SU-DHL-6 (cell line): ENCODE data around the gene CSTF3.

ENCODE experiments used
- H2AFZ ChIP-seq: fragments of 200-600 bp; sonication (generic); 2 replicates; pipeline ENCODE4 v1.6.1; 2014; ENCODE audit warnings: low read depth, mild to moderate bottlenecking, moderate library complexity, mixed read lengths, antibody characterized with exemption, low read length; ENCODE audit not compliant: severe bottlenecking
- H3F3A ChIP-seq: fragments of 200-600 bp; shearing (Covaris generic); 2 replicates; pipeline ENCODE4 v1.6.0; 2016; ENCODE audit warnings: antibody characterized with exemption, mild to moderate bottlenecking; ENCODE audit not compliant: insufficient read depth
- H3K27ac ChIP-seq: fragments of 200-600 bp; sonication (generic); 2 replicates; pipeline ENCODE4 v1.5.1; 2016; ENCODE audit warnings: low read depth, mild to moderate bottlenecking, low read length, moderate library complexity, mixed read lengths
- H3K27me3 ChIP-seq: fragments of 200-600 bp; sonication (generic), shearing (Covaris generic); 2 replicates; pipeline ENCODE4 v1.6.0; 2014; ENCODE audit warnings: mild to moderate bottlenecking, low read length
- H3K36me3 ChIP-seq: fragments of 200-600 bp; sonication (generic); 2 replicates; pipeline ENCODE4 v1.6.1; 2014; ENCODE audit warnings: mild to moderate bottlenecking, low read length, mixed read lengths
- H3K4me2 ChIP-seq: fragments of 300-600, 200-600 bp; shearing (Covaris generic), sonication (generic); 2 replicates; pipeline ENCODE4 v1.6.0; 2014; ENCODE audit warnings: low read length, low read depth, mild to moderate bottlenecking; ENCODE audit not compliant: poor library complexity, severe bottlenecking
- H3K4me3 ChIP-seq: fragments of 200-600 bp; sonication (generic); 2 replicates; pipeline ENCODE4 v1.5.1; 2014; ENCODE audit warnings: antibody characterized with exemption, low read length, mild to moderate bottlenecking, mixed read lengths; ENCODE audit not compliant: insufficient read depth, poor library complexity, severe bottlenecking
- H3K79me2 ChIP-seq: fragments of 200-600 bp; sonication (generic); 2 replicates; pipeline ENCODE4 v1.6.1; 2014; ENCODE audit warnings: mild to moderate bottlenecking, low read length, moderate library complexity; ENCODE audit not compliant: insufficient read depth
- H3K9ac ChIP-seq: fragments of 200-600 bp; sonication (generic); 2 replicates; pipeline ENCODE4 v1.7.0; 2014; ENCODE audit warnings: mild to moderate bottlenecking, low read length
- H3K9me2 ChIP-seq: fragments of 200-600 bp; sonication (generic); replicated peaks from 2 replicates; pipeline ENCODE4 v1.6.1; 2014; ENCODE audit warnings: low read length; ENCODE audit not compliant: insufficient read depth
- H3K9me3 ChIP-seq: fragments of 200-600 bp; sonication (generic); 2 replicates; pipeline ENCODE4 v1.6.1; 2014; ENCODE audit warnings: low read length, mixed read lengths; ENCODE audit not compliant: insufficient read depth
- H4K20me1 ChIP-seq: fragments of 200-600 bp; sonication (generic); 2 replicates; pipeline ENCODE4 v1.6.1; 2014; ENCODE audit warnings: low read depth, mild to moderate bottlenecking, antibody characterized with exemption, low read length, moderate library complexity, mixed read lengths
- EZH2phosphoT487 ChIP-seq: fragments of 200-600 bp; sonication (generic), shearing (Covaris generic); conservative IDR thresholded peaks from 2 replicates; pipeline ENCODE4 v1.6.1; 2018; ENCODE audit warnings: mild to moderate bottlenecking, antibody characterized with exemption, low read length, moderate library complexity, mixed read lengths
- TF ChIP-seq, protein P1 (sequence below): fragments of 200-600 bp; sonication (generic); IDR thresholded peaks from one replicate; pipeline ENCODE4 v1.5.1; 2017; ENCODE audit warnings: antibody characterized with exemption, mild to moderate bottlenecking, low read length, moderate library complexity; ENCODE audit not compliant: insufficient read depth, poor library complexity, severe bottlenecking

Gene CSTF3

DNA sequence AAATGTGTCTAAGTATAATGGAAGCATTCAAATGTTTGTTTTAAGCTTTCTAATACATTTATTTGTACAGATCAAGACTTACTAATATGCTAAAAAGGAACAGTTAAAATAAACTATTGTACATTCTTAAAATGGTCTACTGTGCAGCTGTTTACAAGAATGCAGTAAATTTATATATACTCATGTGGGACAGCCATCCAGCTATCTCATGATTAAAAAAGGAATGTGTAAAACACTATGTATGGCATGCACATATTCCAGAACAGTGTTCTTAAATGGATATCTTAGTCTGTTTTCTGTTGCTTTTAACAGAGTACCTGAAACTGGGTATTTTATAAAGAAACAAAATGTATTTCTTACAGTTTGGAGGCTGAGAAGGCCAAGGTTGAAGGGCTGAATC lies 30.2 kb upstream of the CSTF3 start:
- H3K27ac ChIP-seq, result no peak overlapping the region
- H3K9me3 ChIP-seq, result no peaks in the 10 kb centered on the region

DNA sequence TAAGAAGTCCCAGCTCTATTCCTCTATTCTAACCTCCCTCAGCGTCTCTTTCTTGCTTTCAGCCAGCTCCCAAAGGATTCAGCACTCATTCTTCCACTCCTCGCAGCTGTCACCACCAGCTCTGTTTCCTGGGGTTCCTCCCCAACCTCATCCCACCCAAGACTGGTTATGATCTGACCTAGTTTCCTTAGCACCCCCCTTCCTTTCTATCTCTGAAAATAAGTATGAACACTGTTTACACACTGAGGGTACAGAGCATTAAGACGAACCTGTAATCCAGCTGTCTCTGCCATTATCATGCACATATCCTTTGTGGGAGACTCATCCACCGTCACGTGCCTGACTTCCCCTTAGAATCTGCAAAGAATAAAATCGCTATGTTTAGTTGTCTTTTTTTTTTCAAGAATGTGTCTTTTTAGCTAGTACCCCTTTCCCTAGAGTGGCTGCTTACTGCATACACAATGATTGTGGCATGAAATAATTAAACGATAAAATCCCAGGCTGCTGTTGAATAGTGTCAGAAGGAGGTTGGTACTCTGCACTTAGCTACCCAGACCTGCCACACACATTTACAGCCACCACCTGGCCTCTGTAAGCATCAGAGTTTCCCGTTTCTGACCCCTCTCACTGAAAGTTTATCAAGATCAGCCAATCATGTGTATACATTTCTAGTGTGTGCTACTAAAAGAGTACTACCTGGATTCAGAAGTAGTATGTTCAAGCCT lies 26.9 kb upstream of the CSTF3 start:
- H3K4me2 ChIP-seq, result no peak overlapping the region

More for the DNA sequence above, 30.2 kb upstream of the CSTF3 start:
- Histone ChIP-seq H2AFZ (no peak overlapping the region), H3K9ac (no peak overlapping the region), H4K20me1 (no peaks in the 10 kb centered on the region), H3K4me3 (no peak overlapping the region), H3K4me2 (no peak overlapping the region), H3K9me2 (no peaks in the 10 kb centered on the region), H3K79me2 (no peaks in the 10 kb centered on the region), H3K27me3 (no peaks in the 10 kb centered on the region), H3K36me3 (no peaks in the 10 kb centered on the region), H3F3A (no peaks in the 10 kb centered on the region)
- TF ChIP-seq, protein P1, sequence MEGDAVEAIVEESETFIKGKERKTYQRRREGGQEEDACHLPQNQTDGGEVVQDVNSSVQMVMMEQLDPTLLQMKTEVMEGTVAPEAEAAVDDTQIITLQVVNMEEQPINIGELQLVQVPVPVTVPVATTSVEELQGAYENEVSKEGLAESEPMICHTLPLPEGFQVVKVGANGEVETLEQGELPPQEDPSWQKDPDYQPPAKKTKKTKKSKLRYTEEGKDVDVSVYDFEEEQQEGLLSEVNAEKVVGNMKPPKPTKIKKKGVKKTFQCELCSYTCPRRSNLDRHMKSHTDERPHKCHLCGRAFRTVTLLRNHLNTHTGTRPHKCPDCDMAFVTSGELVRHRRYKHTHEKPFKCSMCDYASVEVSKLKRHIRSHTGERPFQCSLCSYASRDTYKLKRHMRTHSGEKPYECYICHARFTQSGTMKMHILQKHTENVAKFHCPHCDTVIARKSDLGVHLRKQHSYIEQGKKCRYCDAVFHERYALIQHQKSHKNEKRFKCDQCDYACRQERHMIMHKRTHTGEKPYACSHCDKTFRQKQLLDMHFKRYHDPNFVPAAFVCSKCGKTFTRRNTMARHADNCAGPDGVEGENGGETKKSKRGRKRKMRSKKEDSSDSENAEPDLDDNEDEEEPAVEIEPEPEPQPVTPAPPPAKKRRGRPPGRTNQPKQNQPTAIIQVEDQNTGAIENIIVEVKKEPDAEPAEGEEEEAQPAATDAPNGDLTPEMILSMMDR, result no peak
- no peak for TF ChIP-seq EZH2phosphoT487

DNA sequence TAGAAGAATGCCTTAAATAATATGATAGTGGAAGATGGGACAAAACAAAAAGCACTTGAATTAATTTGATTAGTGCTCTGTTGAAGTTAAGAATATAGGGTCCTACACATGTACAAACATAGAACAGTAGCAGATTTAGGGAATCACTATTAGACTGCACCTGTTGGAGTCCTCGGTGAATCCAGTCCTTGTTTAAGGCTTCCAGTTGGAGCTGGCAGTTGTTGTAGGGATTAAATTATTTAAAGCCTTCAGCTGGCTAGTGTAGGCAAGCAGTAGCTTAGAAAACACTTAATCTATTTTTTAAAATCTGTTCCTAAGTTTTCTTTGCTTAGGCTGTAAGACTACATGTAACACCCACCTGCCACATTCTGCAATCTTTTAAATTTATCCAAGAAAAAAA lies 24.5 kb upstream of the CSTF3 start:
- Histone ChIP-seq H4K20me1 (no peaks in the 10 kb centered on the region), H3K9ac (no peak overlapping the region), H3K79me2 (no peaks in the 10 kb centered on the region), H3K4me3 (no peak overlapping the region), H3K27ac (no peak overlapping the region), H3K9me3 (no peaks in the 10 kb centered on the region), H3F3A (no peaks in the 10 kb centered on the region), H3K27me3 (no peaks in the 10 kb centered on the region), H3K36me3 (no peaks in the 10 kb centered on the region), H2AFZ (no peak overlapping the region), H3K4me2 (no peak overlapping the region), H3K9me2 (no peaks in the 10 kb centered on the region)
- TF ChIP-seq, protein P1, result no peak
- TF ChIP-seq EZH2phosphoT487, result no peak

More for the DNA sequence above, 26.9 kb upstream of the CSTF3 start:
- Histone ChIP-seq H3K4me3 (no peak overlapping the region), H3K79me2 (no peaks in the 10 kb centered on the region), H3K9me2 (no peaks in the 10 kb centered on the region), H2AFZ (no peak overlapping the region), H3K36me3 (no peaks in the 10 kb centered on the region), H4K20me1 (no peaks in the 10 kb centered on the region), H3F3A (no peaks in the 10 kb centered on the region), H3K27me3 (no peaks in the 10 kb centered on the region), H3K9ac (no peak overlapping the region), H3K9me3 (no peaks in the 10 kb centered on the region), H3K27ac (no peak overlapping the region)
- no peak for TF ChIP-seq EZH2phosphoT487
- TF ChIP-seq, protein P1, result no peak
